ENCODE data around the gene PALS2. TPM values are rescaled to one million over a fixed set of nuclear protein-coding genes. Genes with fewer than 3 reads are reported as not detected.

Gene PALS2
- 6.9 and 13.5 TPM in 2 replicates for total RNA-seq

DNA sequence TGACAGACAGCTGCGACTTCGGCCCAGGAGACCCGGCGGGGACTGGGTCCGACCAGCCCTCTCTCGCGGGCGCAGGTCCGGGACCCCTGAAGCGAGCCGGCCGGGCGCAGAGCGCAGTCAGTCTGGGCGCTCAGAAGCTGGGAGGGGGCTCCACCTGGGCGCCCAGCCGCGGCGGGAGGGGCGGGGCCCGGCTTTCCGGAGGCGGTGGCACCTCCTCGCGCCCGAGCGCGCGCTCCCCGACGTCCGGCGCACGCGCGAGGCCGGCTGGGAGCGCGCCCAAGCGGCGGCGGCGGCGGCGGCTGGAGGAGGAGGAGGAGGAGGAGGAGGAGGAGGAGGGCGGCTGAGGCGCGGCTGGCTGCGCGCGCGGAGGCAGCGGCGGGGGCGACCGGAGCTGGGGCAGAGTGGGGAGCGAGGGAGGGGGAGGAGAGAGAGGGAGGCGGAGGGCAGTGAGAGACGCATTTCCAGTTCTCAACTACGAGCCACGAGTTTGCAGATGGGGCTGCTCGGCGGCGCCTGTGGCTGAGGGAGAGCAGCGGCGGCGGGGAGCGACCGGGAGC is at the start of gene PALS2:
Gene PALS2 (plus strand): TSS at position 456 of the 557 bp plus-strand sequence. CDS start 50,216 bp downstream, outside the sequence.

Other genes starting within 250 kb of the PALS2 start
- gene GSDME, start 184.0 kb downstream of the PALS2 start, total RNA-seq = 6.6 and 47.0 TPM in 2 replicates

Data from pericardium fibroblast (primary cell).